GM10248 (cell line): ENCODE results near the gene MCC.

Experiments
- CTCF ChIA-PET: fragments of 300-600 bp; sonication (Branson Sonifier 250); formaldehyde crosslinking; extraction: SDS; loops from one replicate; lab custom pipeline; 2021; ENCODE audit warnings: antibody characterized with exemption; lab: Yijun Ruan, JAX
- POLR2A ChIA-PET: fragments of 350-650 bp; sonication (Branson Sonifier 250); formaldehyde crosslinking; extraction: SDS; loops from one replicate; lab custom pipeline; 2020; ENCODE audit warnings: antibody characterized with exemption; lab: Yijun Ruan, JAX
- DNase-seq: peaks from one replicate; pipeline ENCODE4 v3.0.0; 2012; ENCODE audit errors: extremely low spot score
- CTCF ChIP-seq: IDR thresholded peaks from 2 replicates; pipeline ENCODE4 v1.5.1; 2012; ENCODE audit warnings: mild to moderate bottlenecking, low read depth; ENCODE audit errors: extremely low read depth, missing control alignments, control extremely low read depth

MCC gene

GRCh38 chr5:113435575-113435974 is 52.7 kb downstream of the MCC start:
- TF ChIP-seq CTCF: no peak
- ChIA-PET POLR2A (no interaction called here), CTCF (no interaction called here)
- no peak for DNase-seq

- TF ChIP-seq CTCF: no peak
- POLR2A ChIA-PET: no interaction called here
- DNase-seq: no peak
- CTCF ChIA-PET: no interaction called here
These were observed 53.4 kb downstream of the MCC start, which contains the start of gene TSSK1B for GRCh38 chr5:113434889-113435288. Gene TSSK1B (minus strand): TSS chr5:113434989. CDS start chr5:113434839, 150 bp downstream.

- POLR2A ChIA-PET: no interaction called here
- TF ChIP-seq CTCF: no peak
- no peak for DNase-seq
- CTCF ChIA-PET: no interaction called here
These were observed 54.2 kb downstream of the MCC start for GRCh38 chr5:113433862-113434612.

- CTCF ChIA-PET: interaction anchor here (1.7 kb wide), 1 partner anchor 13 kb away, joined by 4 read pairs; no protein-coding TSS in a partner anchor
- POLR2A ChIA-PET: no interaction called here
- TF ChIP-seq CTCF: no peak
- no peak for DNase-seq
These were observed 55.2 kb downstream of the MCC start for GRCh38 chr5:113433071-113433470.

- CTCF ChIA-PET: interaction anchor here (0.9 kb wide), 1 partner anchor 85 kb away, joined by 3 read pairs; the partner anchor contains the start of gene YTHDC2
These were observed 60.2 kb downstream of the MCC start for GRCh38 chr5:113427871-113428574.

More at GRCh38 chr5:113427871-113428574, 60.2 kb downstream of the MCC start:
- TF ChIP-seq CTCF: no peak
- POLR2A ChIA-PET: no interaction called here
- DNase-seq: no peak
